ENCODE measurements around the gene FOXR1.

The FOXR1 gene

DNA sequence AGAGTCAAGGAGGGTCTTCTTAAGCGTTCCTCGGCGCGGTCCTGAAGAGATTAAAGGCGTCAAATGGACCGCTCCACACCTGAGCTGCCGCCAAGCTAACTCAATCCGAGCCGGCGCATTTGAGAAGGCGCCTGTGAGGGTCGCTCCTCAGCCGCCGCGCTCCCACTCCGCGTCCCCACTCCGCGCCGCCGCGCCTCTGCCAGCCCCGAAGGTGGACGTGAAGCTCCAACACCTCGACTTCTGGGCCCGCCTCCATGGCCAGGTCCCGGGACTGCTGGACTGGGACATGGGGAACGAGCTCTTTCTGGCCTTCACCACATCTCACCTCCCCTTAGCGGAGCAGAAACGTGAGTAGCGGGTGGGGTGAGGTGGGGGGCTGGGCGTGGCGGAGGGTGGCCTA, at the start of gene FOXR1:
TSS of gene FOXR1 (plus strand) at position 116 of the 400 bp plus-strand sequence. CDS start at position 287, 171 bp downstream.
- no peak for DNase-seq

GRCh38 chr11:118921929-118922744, 49.4 kb upstream of the FOXR1 start:
- DNase-seq, result no peak

- DNase-seq, result no peak
These were observed 48.6 kb upstream of the FOXR1 start for GRCh38 chr11:118922745-118923627.

DNA sequence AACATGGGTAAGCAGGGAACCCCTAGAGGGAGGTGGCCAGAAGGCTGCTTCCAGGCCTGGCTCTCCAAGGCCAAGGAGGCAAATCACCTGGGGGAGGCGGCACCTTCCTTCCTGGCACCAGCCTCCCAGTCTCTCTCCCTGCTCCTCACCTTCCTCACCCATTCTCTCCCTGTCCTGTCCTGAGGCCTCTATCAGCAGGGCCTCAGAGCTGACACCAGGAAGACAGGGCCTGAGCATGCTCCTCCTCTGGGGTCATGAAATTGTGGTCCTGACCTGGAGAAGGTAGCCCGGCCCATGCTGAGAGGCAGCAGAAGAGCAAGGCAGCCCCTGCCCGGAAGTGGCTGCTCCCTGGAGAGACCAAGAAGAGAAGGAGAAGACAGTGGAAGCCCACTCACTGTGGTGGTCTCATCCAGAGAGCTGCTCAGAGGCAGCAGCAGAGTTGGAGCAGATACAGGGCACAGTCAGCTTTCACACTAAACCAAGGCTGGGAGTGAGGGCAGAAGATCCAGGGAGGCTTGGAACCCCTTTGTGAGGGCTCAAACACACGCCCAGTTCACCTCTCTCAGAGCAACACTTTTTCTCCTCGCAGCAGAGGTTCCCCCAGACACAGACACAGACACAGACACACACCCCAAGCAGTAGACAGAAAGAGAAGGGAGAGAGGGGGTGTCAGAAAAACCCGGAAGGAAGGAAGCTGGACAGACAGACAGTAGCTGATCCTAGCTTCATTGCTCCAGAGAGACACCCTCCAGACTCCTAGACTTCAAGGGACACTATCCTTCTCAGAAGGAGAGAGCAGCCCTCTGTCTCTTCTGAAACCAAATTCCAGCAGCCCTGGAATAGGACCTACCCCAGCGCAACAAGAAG, 47.6 kb upstream of the FOXR1 start:
- no peak for DNase-seq

- DNase-seq, result no peak
These were observed 46.7 kb upstream of the FOXR1 start for GRCh38 chr11:118924591-118925585.

DNA sequence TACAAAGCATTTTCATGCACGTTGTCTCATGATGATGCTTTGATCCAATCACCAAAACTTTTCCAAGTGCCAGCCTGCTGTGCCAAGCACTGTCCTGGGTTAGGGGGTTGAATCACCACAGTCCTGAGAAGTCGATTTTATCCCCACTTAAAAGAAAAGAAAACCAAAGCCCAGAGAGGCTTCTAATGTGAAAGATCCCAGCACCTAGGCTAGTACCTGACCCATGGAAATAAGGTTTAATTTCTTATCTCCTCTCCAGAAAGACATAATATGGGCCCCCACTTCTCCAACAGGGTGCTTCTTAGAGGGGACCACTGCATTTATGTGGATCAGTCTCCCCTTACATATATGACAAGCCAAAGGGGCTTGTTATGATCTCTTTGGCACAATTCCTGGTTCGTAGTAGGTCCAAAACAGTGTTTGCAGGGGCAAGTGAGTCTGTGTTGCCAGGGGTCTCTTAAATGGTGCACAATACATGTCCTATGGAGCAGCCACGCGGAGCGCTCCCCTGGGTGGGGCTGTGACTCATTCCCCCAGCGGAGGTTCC, 43.9 kb upstream of the FOXR1 start:
- DNase-seq, result no peak

- DNase-seq, result peak; percentile 62
These were observed 43.3 kb upstream of the FOXR1 start for GRCh38 chr11:118928101-118928869.

GRCh38 chr11:118928870-118929500, 42.6 kb upstream of the FOXR1 start:
- DNase-seq, result no peak

DNA sequence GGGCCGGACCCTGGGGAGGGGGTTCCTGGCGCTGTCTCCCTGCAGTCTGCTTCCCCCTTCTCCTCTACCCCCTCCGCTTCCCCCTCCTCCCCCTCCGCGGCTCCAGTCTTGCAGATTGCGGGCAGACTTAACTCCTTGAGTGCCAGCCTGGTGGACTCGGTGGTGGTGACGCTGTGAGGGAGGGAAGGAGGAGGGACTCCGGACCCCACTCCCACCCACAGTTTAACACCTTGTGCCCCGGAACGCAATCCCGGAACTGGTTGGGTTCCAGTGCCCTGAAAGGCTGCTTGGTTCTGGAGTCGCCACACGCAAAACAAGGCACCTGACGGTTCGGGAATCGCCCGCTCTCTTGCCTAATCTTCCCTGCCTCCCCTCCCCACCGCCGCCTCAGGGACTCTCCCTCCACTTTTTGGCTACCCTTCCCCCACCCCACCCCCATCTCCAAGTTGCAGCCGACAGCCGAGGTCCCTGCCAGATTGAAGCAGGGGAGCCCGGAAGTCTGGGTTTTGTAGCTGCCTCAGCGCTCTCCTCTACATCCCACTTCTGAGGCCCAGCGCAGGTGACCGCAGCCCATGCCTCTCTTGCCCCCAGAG, 42.0 kb upstream of the FOXR1 start:
- DNase-seq, result peak; percentile 68

DNA sequence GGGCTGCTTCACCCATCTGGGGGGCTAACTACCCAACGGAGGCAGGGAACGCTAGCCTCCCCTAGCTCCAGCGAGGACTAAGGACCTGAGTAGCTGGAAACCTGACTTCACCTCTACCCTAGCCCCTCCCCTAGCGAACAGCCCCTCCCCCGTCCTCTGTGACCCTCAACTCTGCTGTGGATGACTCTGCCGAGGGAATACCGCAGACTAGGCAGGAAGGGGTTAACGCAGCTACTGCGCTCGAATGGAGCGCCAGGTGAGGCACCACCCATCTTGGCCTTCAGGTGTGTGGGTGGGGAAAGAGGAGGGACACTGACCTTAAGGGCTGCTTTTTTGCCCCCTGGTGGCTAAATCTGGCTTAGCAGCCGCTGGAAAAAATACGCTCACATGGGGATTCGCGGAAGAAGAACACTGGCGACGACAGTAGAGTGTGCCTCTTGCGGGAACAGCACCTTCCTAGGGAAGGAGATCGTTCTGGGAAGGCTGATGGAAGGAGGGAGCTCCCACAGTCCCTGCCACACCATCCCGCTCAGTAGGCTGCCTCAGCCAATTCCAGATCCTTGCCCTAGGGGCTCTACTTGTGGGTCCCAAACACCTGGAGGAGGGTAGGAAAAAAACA, 41.4 kb upstream of the FOXR1 start:
- peak; percentile 58 for DNase-seq

DNA sequence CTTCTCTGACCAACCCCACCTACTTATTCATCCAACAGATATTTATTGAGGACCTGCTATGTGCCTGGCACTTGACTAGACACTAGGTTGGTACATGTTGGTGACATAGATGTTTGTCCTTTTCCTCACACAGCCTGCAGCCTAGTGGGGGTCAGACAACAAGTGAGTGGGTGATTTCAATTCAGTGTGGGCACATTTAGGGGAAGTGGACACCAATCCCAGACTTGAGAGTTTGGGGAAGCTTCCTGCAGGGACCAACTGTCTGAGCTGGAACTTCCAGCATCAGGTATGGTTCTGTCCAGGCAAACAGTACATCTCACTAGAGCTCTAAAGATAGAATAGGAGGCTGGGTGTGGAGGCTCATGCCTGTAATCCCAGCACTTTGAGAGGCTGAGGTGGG, 40.0 kb upstream of the FOXR1 start:
- DNase-seq, result no peak

GRCh38 chr11:118933486-118933885, 38.1 kb upstream of the FOXR1 start:
- DNase-seq, result no peak

- DNase-seq, result no peak
These were observed 36.2 kb upstream of the FOXR1 start for GRCh38 chr11:118935376-118935775.

DNA sequence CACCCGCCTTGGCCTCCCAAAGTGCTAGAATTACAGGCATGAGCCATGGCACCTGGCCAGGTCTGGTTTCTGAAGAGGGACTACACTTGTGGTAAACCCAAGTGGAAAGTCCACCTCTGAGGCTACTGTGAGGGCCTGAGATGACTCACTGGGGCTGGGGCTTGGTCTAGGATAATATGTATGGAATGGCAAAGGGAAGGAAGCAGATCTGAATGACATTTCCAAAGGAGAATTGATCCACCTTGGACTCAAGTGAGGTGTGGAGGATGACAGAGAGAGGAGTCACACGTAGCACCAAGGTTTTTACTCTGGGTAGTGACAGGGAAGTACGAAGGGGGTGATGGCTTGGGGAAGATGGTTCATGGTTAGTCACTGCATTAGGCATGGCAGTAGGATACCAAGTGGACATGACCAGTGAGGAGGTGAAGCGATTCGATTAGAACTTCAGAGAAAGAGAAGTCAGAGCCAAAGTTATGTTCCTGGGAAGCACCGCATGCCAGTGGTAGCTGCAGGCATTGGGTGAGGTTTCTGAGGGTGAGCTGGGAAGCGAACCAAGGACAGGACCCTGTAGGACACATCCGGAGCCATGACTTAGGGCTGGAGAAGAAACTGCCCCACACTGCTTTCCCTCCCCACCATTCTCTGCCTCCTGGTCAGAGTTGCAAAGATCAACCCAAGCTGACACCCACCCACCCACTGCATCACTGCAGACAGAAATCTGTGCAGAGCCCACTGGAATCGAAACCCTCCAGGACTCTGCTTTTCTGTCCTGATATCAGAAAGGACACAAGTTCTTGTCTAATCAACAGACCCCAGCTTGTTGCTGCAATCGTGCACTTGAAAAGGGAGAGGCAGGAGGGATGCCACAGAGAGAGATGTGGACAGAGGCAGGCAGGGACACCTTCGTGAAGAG, 32.8 kb upstream of the FOXR1 start:
- no peak for DNase-seq

DNA sequence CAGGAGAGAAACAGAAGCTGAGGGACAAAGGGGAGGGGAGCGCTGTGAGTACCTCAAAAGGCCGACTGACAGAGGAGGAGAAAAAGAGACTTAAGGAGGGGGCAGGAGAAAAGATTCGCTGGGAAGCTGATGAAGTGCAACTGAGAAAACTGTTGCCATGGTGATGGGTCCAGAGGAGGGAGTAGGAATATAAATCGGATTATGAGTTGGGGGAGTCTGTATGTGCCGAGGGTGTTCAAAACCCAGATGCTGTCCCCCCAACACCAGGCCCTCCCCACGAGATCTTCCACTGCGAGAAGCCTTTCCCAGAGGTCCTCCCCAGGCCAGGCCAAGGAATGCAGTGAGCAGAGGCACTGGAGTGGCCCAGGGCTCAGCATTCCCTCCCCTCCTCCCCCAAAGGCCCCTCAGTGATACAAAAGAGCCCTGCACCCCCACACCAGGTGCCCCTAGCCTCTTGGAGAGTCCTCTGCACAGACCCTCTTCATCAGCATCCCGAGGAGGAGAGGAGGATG, 32.1 kb upstream of the FOXR1 start:
- no peak for DNase-seq

GRCh38 chr11:118939953-118940598, 31.5 kb upstream of the FOXR1 start:
- no peak for DNase-seq

DNA sequence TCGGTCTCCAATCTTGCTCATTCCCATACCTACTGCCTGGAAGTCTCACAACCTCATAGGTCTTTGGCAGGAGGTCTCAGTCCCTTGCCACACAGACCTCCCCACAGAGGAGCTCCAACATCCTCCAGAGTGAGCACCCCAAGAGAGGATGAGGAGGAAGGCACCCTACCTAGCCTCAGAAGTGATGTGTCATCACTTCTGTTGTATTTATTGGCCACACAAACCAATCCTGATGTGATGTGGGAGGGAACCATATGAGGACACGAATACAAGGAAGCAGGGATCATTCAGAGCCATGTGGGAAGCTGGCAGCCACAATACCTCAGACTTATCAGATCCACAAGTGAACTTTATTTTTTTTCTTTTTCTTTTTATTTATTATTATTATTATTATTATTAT, 24.5 kb upstream of the FOXR1 start:
- DNase-seq, result no peak
